KMS-11 (cell line): ENCODE measurements around the gene SDK1.

Experiments
- H2AFZ ChIP-seq: fragments of 200-600 bp; sonication (generic); 2 replicates; pipeline ENCODE4 v1.6.1; 2016; ENCODE audit warnings: antibody characterized with exemption, mixed run types, low read depth
- H3K27ac ChIP-seq: fragments of 200-600 bp; sonication (generic); 2 replicates; pipeline ENCODE4 v1.6.1; 2016; ENCODE audit warnings: mild to moderate bottlenecking, mixed run types
- H3K27me3 ChIP-seq: fragments of 200-600 bp; sonication (generic); 2 replicates; pipeline ENCODE4 v1.6.1; 2017; ENCODE audit warnings: mild to moderate bottlenecking, low read depth, mixed run types, moderate library complexity; ENCODE audit not compliant: insufficient read depth
- H3K36me3 ChIP-seq: fragments of 200-600 bp; sonication (generic); 2 replicates; pipeline ENCODE4 v1.6.1; 2017; ENCODE audit warnings: mild to moderate bottlenecking, mixed run types; ENCODE audit not compliant: insufficient read depth
- H3K4me1 ChIP-seq: fragments of 200-600 bp; sonication (generic); 2 replicates; pipeline ENCODE4 v1.6.1; 2016; ENCODE audit warnings: mild to moderate bottlenecking, low read depth, mixed run types; ENCODE audit not compliant: poor library complexity, severe bottlenecking
- H3K4me2 ChIP-seq: fragments of 200-600 bp; sonication (generic); 2 replicates; pipeline ENCODE4 v1.7.0; 2016; ENCODE audit warnings: mild to moderate bottlenecking, mixed run types
- H3K4me3 ChIP-seq: fragments of 200-600 bp; sonication (generic); IDR thresholded peaks from 2 replicates; pipeline ENCODE4 v1.6.1; 2017; ENCODE audit warnings: low read depth, low read length, mixed read lengths; ENCODE audit not compliant: insufficient read depth
- H3K79me2 ChIP-seq: fragments of 200-600 bp; sonication (generic); 2 replicates; pipeline ENCODE4 v1.6.1; 2016; ENCODE audit warnings: low read depth, mixed run types; ENCODE audit not compliant: insufficient read depth
- H3K9ac ChIP-seq: fragments of 200-600 bp; sonication (generic); 2 replicates; pipeline ENCODE4 v1.6.1; 2016; ENCODE audit warnings: mild to moderate bottlenecking, mixed run types
- H4K20me1 ChIP-seq: fragments of 200-600 bp; sonication (generic); 2 replicates; pipeline ENCODE4 v1.6.1; 2016; ENCODE audit warnings: mild to moderate bottlenecking, mixed run types; ENCODE audit not compliant: insufficient read depth
- CTCF ChIP-seq: fragments of 200-600 bp; sonication (generic); conservative IDR thresholded peaks from 2 replicates; pipeline ENCODE4 v1.6.1; 2017; ENCODE audit warnings: low read depth, mild to moderate bottlenecking, antibody characterized with exemption, low read length, moderate library complexity, mixed read lengths

The SDK1 gene

GRCh38 chr7:4051696-4052095 is 750.6 kb downstream of the SDK1 start:
- Histone ChIP-seq H3K4me3 (no peak overlapping the region), H3K36me3 (no peaks in the 10 kb centered on the region), H2AFZ (no peak overlapping the region), H3K9ac (no peak overlapping the region), H3K4me1 (no peaks in the 10 kb centered on the region), H3K27ac (no peak overlapping the region), H3K79me2 (no peaks in the 10 kb centered on the region), H3K4me2 (no peak overlapping the region), H4K20me1 (no peaks in the 10 kb centered on the region), H3K27me3 (no peaks in the 10 kb centered on the region)
- no peak for TF ChIP-seq CTCF

GRCh38 chr7:4052130-4052529 is 751.1 kb downstream of the SDK1 start:
- no peaks in the 10 kb centered on the region for H3K36me3 ChIP-seq
- H2AFZ ChIP-seq = no peak overlapping the region
- H3K27me3 ChIP-seq = no peaks in the 10 kb centered on the region
- H3K4me3 ChIP-seq = no peak overlapping the region
- no peaks in the 10 kb centered on the region for H4K20me1 ChIP-seq
- no peaks in the 10 kb centered on the region for H3K79me2 ChIP-seq
- no peaks in the 10 kb centered on the region for H3K4me1 ChIP-seq
- no peak for TF ChIP-seq CTCF
- H3K9ac ChIP-seq = no peak overlapping the region
- H3K4me2 ChIP-seq = no peak overlapping the region
- no peak overlapping the region for H3K27ac ChIP-seq

DNA sequence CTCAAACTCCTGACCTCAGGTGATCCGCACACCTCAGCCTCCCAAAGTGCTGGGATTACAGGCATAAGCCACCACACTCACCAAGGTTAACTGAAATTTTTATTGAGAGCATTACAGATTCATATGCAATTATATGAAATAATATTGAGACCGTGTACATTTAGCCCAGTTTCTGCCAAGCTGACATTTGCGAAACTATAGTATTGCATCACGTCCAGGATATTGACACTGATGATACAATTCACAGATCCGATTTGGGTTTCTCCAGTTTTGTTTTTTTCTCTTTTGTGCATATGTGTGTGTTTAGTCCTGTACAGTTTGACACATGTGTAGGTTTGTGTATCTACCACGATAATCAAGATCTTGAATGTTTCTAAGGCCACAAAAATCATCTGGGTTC is 753.1 kb downstream of the SDK1 start:
- Histone ChIP-seq H3K4me3 (no peak overlapping the region), H3K4me2 (no peak overlapping the region), H3K36me3 (no peaks in the 10 kb centered on the region; the same call in 1 of the 2 replicates), H3K79me2 (no peaks in the 10 kb centered on the region), H3K27ac (no peak overlapping the region), H3K9ac (no peak overlapping the region), H2AFZ (no peak overlapping the region), H3K4me1 (no peaks in the 10 kb centered on the region), H3K27me3 (no peaks in the 10 kb centered on the region), H4K20me1 (no peaks in the 10 kb centered on the region)
- TF ChIP-seq CTCF = no peak

DNA sequence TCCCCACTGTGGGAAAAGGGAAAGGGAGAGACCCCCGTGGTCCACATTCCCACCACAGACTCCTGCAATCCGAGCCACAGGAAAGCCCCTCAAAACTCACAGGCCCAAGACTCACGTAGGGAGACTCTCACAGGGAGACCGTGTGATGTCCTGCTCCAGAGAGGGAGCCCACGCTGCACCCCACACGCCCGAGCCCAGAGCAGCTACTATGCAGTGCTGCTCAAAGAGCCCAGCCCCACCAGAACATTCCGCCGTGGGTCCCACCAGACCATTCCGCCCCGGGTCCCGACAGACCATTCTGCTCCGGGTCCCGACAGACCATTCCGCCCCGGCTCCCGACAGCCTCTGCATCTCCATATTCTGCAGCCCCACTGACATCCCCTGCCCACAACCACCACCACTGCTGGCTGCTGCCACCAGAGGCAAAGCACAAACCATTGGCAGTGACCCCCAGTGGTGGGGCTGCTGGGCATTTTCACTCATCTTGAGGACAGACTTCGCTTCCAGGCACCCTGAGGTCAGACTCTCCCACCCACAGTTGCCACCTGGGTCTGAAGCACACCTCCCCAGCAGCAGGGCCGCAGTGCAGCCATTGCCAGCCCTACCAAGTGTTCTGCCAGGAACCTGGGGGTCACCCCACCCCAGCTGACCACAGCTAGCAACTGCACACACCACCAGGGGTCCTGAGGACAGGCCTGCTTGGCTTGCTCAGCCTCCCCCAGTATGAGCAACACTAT is 755.7 kb downstream of the SDK1 start:
- H3K79me2 ChIP-seq = no peaks in the 10 kb centered on the region
- no peak overlapping the region for H3K27ac ChIP-seq
- no peak overlapping the region for H3K4me2 ChIP-seq
- H4K20me1 ChIP-seq = no peaks in the 10 kb centered on the region
- no peaks in the 10 kb centered on the region for H3K27me3 ChIP-seq
- H3K36me3 ChIP-seq = no peaks in the 10 kb centered on the region; the same call in 1 of the 2 replicates
- no peak for TF ChIP-seq CTCF
- H3K4me3 ChIP-seq = no peak overlapping the region
- H3K4me1 ChIP-seq = no peaks in the 10 kb centered on the region
- no peak overlapping the region for H2AFZ ChIP-seq
- no peak overlapping the region for H3K9ac ChIP-seq
